GM19035 (cell line): ENCODE results near the gene HIVEP3.

Experiments used
- ATAC-seq: cut with Tn5 transposase; IDR thresholded peaks from one replicate; pipeline ENCODE4 v1.9.1; 2021; ENCODE audit not compliant: unreplicated experiment

The HIVEP3 gene

GRCh38 chr1:41641475-41641814 lies 277.3 kb downstream of the HIVEP3 start:
- no peak for ATAC-seq

GRCh38 chr1:41640756-41641474 lies 277.8 kb downstream of the HIVEP3 start:
- ATAC-seq = no peak

GRCh38 chr1:41640141-41640751 lies 278.5 kb downstream of the HIVEP3 start:
- no peak for ATAC-seq

- no peak for ATAC-seq
Measured at GRCh38 chr1:41639332-41639936, 279.3 kb downstream of the HIVEP3 start.

- no peak for ATAC-seq
Measured at GRCh38 chr1:41638086-41639024, 280.4 kb downstream of the HIVEP3 start.

GRCh38 chr1:41637367-41637766 lies 281.4 kb downstream of the HIVEP3 start:
- ATAC-seq = no peak

GRCh38 chr1:41633764-41634163 lies 285.0 kb downstream of the HIVEP3 start:
- no peak for ATAC-seq

GRCh38 chr1:41632781-41633575 lies 285.7 kb downstream of the HIVEP3 start:
- ATAC-seq = no peak

- no peak for ATAC-seq
Measured at GRCh38 chr1:41631971-41632370, 286.8 kb downstream of the HIVEP3 start.

GRCh38 chr1:41631154-41631553 lies 287.6 kb downstream of the HIVEP3 start:
- ATAC-seq = no peak

GRCh38 chr1:41629571-41629970 lies 289.2 kb downstream of the HIVEP3 start:
- no peak for ATAC-seq

- no peak for ATAC-seq
Measured at GRCh38 chr1:41629141-41629540, 289.6 kb downstream of the HIVEP3 start.

- ATAC-seq = no peak
Measured at GRCh38 chr1:41627491-41628280, 291.0 kb downstream of the HIVEP3 start.

GRCh38 chr1:41626616-41627375 lies 291.9 kb downstream of the HIVEP3 start:
- ATAC-seq = no peak

GRCh38 chr1:41626146-41626545 lies 292.6 kb downstream of the HIVEP3 start:
- ATAC-seq = no peak

- no peak for ATAC-seq
Measured at GRCh38 chr1:41623736-41624135, 295.0 kb downstream of the HIVEP3 start.

GRCh38 chr1:41622859-41623732 lies 295.6 kb downstream of the HIVEP3 start:
- ATAC-seq = peak; percentile 81

GRCh38 chr1:41622402-41622801 lies 296.3 kb downstream of the HIVEP3 start:
- no peak for ATAC-seq
